Lower lobe of right lung (tissue), 2 donors: Measurements from ENCODE around the gene UBALD1. TPM values are rescaled to one million over a fixed set of nuclear protein-coding genes. Genes with fewer than 3 reads are reported as not detected.

Experiments
- ATAC-seq, 2 donors: fragments of 200-7000 bp; cut with Tn5 transposase; one replicate each; pipeline ENCODE4 v1.9.1; 2020 to 2022; ENCODE audit warnings: mild to moderate bottlenecking in 2 of 2, moderate library complexity in 2 of 2
- DNase-seq: peaks from one replicate; pipeline ENCODE4 v3.0.0-alpha.2; 2020
- H3K27ac ChIP-seq: fragments of 200-600 bp; one replicate; pipeline ENCODE4 v1.8.0; 2022
- H3K27me3 ChIP-seq: fragments of 200-600 bp; one replicate; pipeline ENCODE4 v1.8.0; 2022; ENCODE audit warnings: low read depth
- H3K36me3 ChIP-seq: fragments of 200-600 bp; one replicate; pipeline ENCODE4 v1.8.0; 2022; ENCODE audit warnings: mild to moderate bottlenecking
- H3K4me1 ChIP-seq: fragments of 200-600 bp; one replicate; pipeline ENCODE4 v1.8.0; 2022
- H3K4me3 ChIP-seq: fragments of 200-600 bp; one replicate; pipeline ENCODE4 v1.8.0; 2022; ENCODE audit warnings: mild to moderate bottlenecking
- H3K9me3 ChIP-seq: fragments of 200-600 bp; one replicate; pipeline ENCODE4 v1.8.0; 2022
- intact Hi-C: fragments of 100-400 bp; cut with DNase I; formaldehyde crosslinking; loops from one replicate; pipeline ENCODE4 v1.11.0; 2022
- total RNA-seq: library from RNA; stranded (reverse); fragmentation: NEBNext Ultra II Directional; extraction: Animal tissue kit (Norgen Biotek cat#: 25700); gene quantifications from one replicate; pipeline ENCODE4 v1.2.1, GENCODE V29; 2021
- TF ChIP-seq, protein P1 (sequence below): fragments of 200-600 bp; IDR thresholded peaks from one replicate; pipeline ENCODE4 v1.8.0; 2022; ENCODE audit warnings: antibody characterized with exemption, mild to moderate bottlenecking
- donor health status: DM: no; HTN: yes; CAD: no; lungs with severe emphysema.

The UBALD1 gene
- total RNA-seq, 1 donor from 2014 or later, result 30.2 TPM

DNA sequence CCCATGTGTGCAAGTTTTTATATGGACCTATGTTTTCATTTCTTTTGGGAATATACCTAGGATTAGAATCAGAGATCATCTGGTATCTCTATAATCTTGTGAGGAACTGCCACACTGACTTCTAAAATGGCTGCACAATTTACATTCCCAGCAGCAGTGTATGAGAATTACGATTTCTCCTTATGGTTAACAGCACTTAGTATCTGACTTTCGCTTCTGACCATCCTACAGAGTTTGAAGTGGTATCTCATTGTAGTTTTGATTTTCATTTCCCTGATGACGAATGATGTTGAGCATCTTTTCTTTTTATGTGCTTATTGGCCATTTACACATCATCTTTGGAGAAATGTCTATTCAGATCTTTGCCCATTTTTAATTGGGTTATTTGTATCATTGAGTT lies 48.5 kb downstream of the UBALD1 start:
- Histone ChIP-seq H3K27ac (no peak overlapping the region), H3K27me3 (no peaks in the 10 kb centered on the region), H3K9me3 (no peaks in the 10 kb centered on the region), H3K4me3 (no peak overlapping the region), H3K36me3 (no peaks in the 10 kb centered on the region), H3K4me1 (no peaks in the 10 kb centered on the region)
- TF ChIP-seq, protein P1, sequence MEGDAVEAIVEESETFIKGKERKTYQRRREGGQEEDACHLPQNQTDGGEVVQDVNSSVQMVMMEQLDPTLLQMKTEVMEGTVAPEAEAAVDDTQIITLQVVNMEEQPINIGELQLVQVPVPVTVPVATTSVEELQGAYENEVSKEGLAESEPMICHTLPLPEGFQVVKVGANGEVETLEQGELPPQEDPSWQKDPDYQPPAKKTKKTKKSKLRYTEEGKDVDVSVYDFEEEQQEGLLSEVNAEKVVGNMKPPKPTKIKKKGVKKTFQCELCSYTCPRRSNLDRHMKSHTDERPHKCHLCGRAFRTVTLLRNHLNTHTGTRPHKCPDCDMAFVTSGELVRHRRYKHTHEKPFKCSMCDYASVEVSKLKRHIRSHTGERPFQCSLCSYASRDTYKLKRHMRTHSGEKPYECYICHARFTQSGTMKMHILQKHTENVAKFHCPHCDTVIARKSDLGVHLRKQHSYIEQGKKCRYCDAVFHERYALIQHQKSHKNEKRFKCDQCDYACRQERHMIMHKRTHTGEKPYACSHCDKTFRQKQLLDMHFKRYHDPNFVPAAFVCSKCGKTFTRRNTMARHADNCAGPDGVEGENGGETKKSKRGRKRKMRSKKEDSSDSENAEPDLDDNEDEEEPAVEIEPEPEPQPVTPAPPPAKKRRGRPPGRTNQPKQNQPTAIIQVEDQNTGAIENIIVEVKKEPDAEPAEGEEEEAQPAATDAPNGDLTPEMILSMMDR, result no peak
- DNase-seq (no peak), ATAC-seq (no peak)
- intact Hi-C loops, result no loop called here

DNA sequence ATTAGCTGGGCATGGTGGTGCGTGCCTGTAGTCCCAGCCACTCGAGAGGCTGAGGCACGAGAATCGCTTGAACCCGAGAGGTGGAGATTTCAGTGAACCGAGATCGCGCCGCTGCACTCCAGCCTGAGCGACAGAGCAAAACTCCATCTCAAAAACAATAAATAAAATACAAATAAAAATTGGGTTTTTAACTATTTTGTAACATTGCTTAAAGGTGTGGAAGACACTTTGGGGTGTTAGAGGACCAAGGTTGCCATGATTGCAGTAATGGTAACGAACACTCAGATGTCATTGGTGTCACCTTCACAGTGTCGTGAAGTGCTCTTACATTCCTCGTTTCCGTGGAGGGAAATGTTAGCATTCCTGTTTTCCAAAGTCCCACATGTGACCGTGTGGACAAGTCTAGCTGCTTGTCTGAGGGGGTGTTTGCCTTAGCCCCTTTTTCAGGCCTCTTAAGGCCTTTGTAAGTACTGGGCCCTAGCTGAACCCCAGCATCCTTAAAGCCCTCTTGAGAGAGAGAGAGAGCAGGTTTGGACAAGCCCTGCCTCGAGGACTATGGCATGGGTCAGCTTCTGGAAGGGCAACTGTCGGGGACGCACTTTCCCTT lies 49.9 kb downstream of the UBALD1 start:
- Histone ChIP-seq H3K4me3 (no peak overlapping the region), H3K27ac (no peak overlapping the region), H3K9me3 (no peaks in the 10 kb centered on the region), H3K27me3 (no peaks in the 10 kb centered on the region), H3K4me1 (no peaks in the 10 kb centered on the region), H3K36me3 (no peaks in the 10 kb centered on the region)
- intact Hi-C loops, result no loop called here
- peak; percentile 74 to 80 for ATAC-seq
- no peak for DNase-seq
- TF ChIP-seq, protein P1, result no peak

DNA sequence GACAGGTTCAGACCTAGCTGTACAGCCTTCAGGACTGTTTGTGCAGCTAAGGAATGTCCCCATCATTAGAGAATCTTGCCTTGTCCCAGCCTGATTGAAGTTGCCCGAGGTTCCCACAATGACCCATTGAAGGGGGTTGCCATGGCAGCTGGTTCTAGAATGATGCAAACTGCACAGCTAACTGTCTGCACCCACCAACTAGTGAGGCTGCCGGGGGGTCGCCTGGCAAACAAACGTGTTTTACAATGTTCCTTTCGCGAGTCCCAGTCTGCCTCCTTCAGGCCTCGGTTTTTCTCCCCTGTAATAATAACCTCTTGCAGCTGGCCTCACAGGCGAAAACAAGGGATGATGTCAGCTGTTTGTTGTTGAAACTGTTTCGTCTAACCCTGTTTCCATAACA lies 53.1 kb downstream of the UBALD1 start:
- H3K4me1 ChIP-seq, result no peaks in the 10 kb centered on the region
- no peak overlapping the region for H3K4me3 ChIP-seq
- TF ChIP-seq, protein P1, result no peak
- intact Hi-C loops, result no loop called here
- H3K36me3 ChIP-seq, result no peaks in the 10 kb centered on the region
- no peaks in the 10 kb centered on the region for H3K27me3 ChIP-seq
- no peak overlapping the region for H3K27ac ChIP-seq
- H3K9me3 ChIP-seq, result no peaks in the 10 kb centered on the region
- DNase-seq (no peak), ATAC-seq (no peak)

Other genes starting within 250 kb of the UBALD1 start
- 17.4 TPM for gene VASN, start 243.0 kb downstream of the UBALD1 start, total RNA-seq
- gene CORO7, start 198.3 kb downstream of the UBALD1 start, total RNA-seq, result 58.5 TPM
- gene DNAJA3, start 189.0 kb downstream of the UBALD1 start, total RNA-seq, result 34.6 TPM
- 43.5 TPM for gene NMRAL1, start 140.3 kb downstream of the UBALD1 start, total RNA-seq
- gene HMOX2, start 138.5 kb downstream of the UBALD1 start, total RNA-seq, result 53.8 TPM
- 21.1 TPM for gene CDIP1, start 76.1 kb downstream of the UBALD1 start, total RNA-seq
- gene C16orf96, start 58.5 kb downstream of the UBALD1 start, total RNA-seq, result 0.21 TPM
- gene MGRN1, start 9.9 kb upstream of the UBALD1 start, total RNA-seq, result 75.7 TPM
- 27.3 TPM for gene NUDT16L1, start 78.7 kb upstream of the UBALD1 start, total RNA-seq
- 20.6 TPM for gene ANKS3, start 119.4 kb upstream of the UBALD1 start, total RNA-seq
- gene DNAAF8, start 119.6 kb upstream of the UBALD1 start, total RNA-seq, result 3.4 TPM
- gene ZNF500, start 152.3 kb upstream of the UBALD1 start, total RNA-seq, result 13.4 TPM
- not detected for gene SEPTIN12, start 173.5 kb upstream of the UBALD1 start, total RNA-seq
- gene SMIM22, start 180.5 kb upstream of the UBALD1 start, total RNA-seq, result 27.7 TPM
- gene ROGDI, start 187.7 kb upstream of the UBALD1 start, total RNA-seq, result 24.9 TPM
- 89.3 TPM for gene GLYR1, start 232.4 kb upstream of the UBALD1 start, total RNA-seq
- 36.1 TPM for gene UBN1, start 232.6 kb upstream of the UBALD1 start, total RNA-seq